Testis (tissue), 2 donors: ENCODE measurements around the gene ANO1.

Experiments used
- CTCF ChIP-seq, 3 experiments: fragments of 450-650 bp in 2 of 3; fragments of 200-600 bp in 1 of 3; sonication (generic) in 1 of 3; IDR thresholded peaks; one replicate each; pipeline ENCODE4 v1.5.1; 2016 to 2019; ENCODE audit warnings: antibody characterized with exemption in 3 of 3, mild to moderate bottlenecking in 2 of 3, moderate library complexity in 1 of 3
- POLR2A ChIP-seq: fragments of 450-650 bp; IDR thresholded peaks from one replicate; pipeline ENCODE4 v1.6.1; 2017; ENCODE audit warnings: antibody characterized with exemption, mild to moderate bottlenecking, moderate library complexity

DNA sequence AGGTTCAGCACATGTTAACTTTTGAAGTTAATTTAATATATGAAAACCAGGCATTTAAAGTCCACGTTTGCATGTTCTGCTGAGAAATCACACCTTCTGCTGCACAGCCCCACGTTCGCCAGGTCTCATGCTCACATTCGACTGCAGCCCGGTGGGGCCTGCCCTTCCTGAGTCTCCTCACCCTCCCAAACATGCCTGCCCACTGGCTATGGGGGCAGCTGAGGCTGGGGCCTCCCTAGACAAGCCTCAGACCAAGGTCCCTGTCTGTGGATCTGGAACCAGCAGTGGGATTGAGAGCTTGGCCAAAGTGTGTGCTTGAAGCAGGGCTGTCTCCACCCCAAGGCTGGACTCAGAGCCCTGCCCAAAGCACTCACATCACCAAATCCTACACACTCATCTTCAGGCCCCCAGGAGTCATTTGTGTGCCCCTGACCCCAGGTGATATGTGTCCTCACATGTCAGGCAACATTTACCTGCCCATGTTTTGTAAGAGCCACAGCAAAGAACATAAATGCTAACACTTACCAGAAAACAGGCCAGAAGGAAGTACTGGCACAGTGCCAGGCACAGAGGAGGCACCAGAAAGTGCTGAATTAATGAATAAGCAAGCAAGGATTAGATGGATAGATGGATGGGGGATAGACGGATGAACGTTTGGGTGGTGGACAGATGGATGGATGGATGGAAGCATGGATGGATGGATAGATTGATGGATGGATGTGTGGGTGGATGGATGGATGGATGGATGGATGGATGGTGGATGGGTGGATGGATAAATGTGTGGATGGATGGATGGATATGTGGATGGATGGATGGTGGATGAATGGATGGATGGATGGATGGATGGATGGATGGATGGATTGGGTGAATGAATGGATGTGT, 115.5 kb downstream of the ANO1 start:
- TF ChIP-seq POLR2A (no peak), CTCF (IDR thresholded peaks at IDR 0.05) (no peak)
